Measurements from ENCODE around the gene ALK. TPM values are rescaled to one million over a fixed set of nuclear protein-coding genes. Genes with fewer than 3 reads are reported as not detected.

The ALK gene
- total RNA-seq, 2 donors from 2014 or later: 0.19 TPM; not detected in 1

DNA sequence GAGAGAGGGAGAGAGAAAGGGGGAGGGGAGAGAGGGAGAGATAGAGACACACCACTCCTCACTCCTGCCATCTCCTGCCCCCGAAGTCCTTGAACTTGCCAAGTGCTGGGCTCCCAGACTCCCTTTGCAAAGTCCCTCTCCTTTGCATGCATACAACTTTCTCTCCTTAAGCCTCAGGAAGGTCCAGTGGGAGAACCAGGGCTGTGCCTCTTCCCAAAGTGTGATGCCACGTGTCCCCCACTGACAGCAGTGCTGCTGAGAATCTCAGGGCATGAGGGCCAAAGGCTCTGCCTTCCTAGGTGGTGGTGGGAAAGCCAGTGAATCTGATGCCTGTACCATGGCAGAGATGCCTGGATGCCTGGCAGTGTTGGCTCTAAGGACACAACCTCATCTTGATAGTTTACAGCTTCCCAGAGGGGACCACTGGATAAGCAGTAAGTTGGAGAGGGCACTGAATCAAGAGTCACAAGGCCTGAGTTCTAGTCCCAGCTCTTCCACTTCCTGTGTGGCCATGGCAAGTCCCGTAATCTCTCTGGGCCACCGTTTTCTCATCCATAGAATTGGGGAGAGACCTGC, 702.7 kb downstream of the ALK start:
- H3K27ac ChIP-seq: no peak overlapping the region
- no peak for TF ChIP-seq CTCF (IDR thresholded peaks at IDR 0.05)
- H3K27me3 ChIP-seq: no peaks in the 10 kb centered on the region
- no peak for DNase-seq
- H3K4me1 ChIP-seq: no peaks in the 10 kb centered on the region
- H3K9ac ChIP-seq (ENCODE audit: low read depth in 2 of 2, low read length in 2 of 2): no peak overlapping the region
- no peaks in the 10 kb centered on the region for H3K9me3 ChIP-seq
- intact Hi-C loops (cut with DNase I): no loop called here
- H3K36me3 ChIP-seq: no peaks in the 10 kb centered on the region
- no peak overlapping the region for H3K4me3 ChIP-seq

GRCh38 chr2:29218071-29218470, 703.3 kb downstream of the ALK start:
- no peak for DNase-seq
- Histone ChIP-seq H3K9ac (ENCODE audit: low read depth in 2 of 2, low read length in 2 of 2) (no peak overlapping the region), H3K9me3 (no peaks in the 10 kb centered on the region), H3K36me3 (no peaks in the 10 kb centered on the region), H3K4me3 (no peak overlapping the region), H3K4me1 (no peaks in the 10 kb centered on the region), H3K27ac (no peak overlapping the region), H3K27me3 (no peaks in the 10 kb centered on the region)
- intact Hi-C loops (cut with DNase I): no loop called here
- no peak for TF ChIP-seq CTCF (IDR thresholded peaks at IDR 0.05)

- Histone ChIP-seq H3K9ac (ENCODE audit: low read depth in 2 of 2, low read length in 2 of 2) (no peak overlapping the region), H3K9me3 (no peaks in the 10 kb centered on the region), H3K4me1 (no peaks in the 10 kb centered on the region), H3K36me3 (no peaks in the 10 kb centered on the region), H3K27ac (no peak overlapping the region), H3K27me3 (no peaks in the 10 kb centered on the region), H3K4me3 (no peak overlapping the region)
- TF ChIP-seq CTCF (IDR thresholded peaks at IDR 0.05): no peak
- DNase-seq: no peak
- intact Hi-C loops (cut with DNase I): no loop called here
These were observed 704.8 kb downstream of the ALK start for GRCh38 chr2:29216609-29216909.

DNA sequence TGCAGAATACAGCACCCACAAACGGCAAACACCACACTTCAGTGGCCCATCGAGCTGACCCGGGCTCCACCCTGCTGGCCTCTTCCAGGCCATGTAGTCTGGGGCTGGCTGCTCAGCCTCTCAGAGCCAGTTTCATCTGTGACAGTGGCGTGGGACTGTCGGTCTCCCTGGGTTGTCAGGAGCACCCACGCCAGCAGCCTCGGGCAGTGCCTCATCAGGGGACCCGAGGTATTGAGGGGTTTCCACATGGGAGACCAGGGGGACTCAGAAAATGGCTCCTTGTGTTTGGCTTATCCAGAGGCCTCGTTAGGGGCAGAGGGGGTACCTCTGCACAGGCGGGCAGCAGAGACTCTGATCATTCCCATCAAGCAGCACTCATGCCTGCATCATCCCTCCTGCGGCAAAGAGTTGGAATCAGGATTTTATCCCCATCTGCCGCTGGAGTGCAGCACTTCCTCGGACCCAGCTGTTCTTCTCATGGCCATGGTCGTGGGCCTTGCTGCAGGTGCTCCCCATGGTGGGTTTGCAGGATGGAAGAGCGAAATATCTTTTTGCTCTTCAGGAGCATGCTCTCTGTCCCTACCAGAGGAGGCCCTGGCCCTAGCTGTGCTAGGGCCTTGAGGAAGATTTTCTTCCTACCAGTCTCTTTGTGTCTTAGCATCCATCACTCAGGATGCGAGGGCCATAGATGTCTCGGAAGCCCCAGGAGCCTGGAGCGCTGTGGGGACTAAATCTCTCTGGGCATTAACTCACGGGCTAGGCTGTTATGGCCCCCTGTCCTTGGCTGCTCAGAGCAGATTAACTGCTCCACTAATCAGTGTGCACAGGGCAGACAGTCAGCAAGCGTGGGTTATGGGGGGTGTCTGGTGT, 705.4 kb downstream of the ALK start:
- H3K27ac ChIP-seq: no peak overlapping the region
- DNase-seq: no peak
- no peak overlapping the region for H3K9ac ChIP-seq (ENCODE audit: low read depth in 2 of 2, low read length in 2 of 2)
- TF ChIP-seq CTCF (IDR thresholded peaks at IDR 0.05): no peak
- H3K4me3 ChIP-seq: no peak overlapping the region
- no peaks in the 10 kb centered on the region for H3K4me1 ChIP-seq
- intact Hi-C loops (cut with DNase I): no loop called here
- H3K27me3 ChIP-seq: no peaks in the 10 kb centered on the region
- H3K9me3 ChIP-seq: no peaks in the 10 kb centered on the region
- no peaks in the 10 kb centered on the region for H3K36me3 ChIP-seq

GRCh38 chr2:29215073-29215472, 706.3 kb downstream of the ALK start:
- H3K9me3 ChIP-seq: no peaks in the 10 kb centered on the region
- intact Hi-C loops (cut with DNase I): no loop called here
- no peak overlapping the region for H3K27ac ChIP-seq
- no peak overlapping the region for H3K9ac ChIP-seq (ENCODE audit: low read depth in 2 of 2, low read length in 2 of 2)
- no peaks in the 10 kb centered on the region for H3K4me1 ChIP-seq
- no peak for DNase-seq
- no peak overlapping the region for H3K4me3 ChIP-seq
- H3K27me3 ChIP-seq: no peaks in the 10 kb centered on the region
- H3K36me3 ChIP-seq: no peaks in the 10 kb centered on the region
- TF ChIP-seq CTCF (IDR thresholded peaks at IDR 0.05): no peak

Data from colonic mucosa (tissue), 4 donors.